Measurements from ENCODE around the gene CFAP161.

DNA sequence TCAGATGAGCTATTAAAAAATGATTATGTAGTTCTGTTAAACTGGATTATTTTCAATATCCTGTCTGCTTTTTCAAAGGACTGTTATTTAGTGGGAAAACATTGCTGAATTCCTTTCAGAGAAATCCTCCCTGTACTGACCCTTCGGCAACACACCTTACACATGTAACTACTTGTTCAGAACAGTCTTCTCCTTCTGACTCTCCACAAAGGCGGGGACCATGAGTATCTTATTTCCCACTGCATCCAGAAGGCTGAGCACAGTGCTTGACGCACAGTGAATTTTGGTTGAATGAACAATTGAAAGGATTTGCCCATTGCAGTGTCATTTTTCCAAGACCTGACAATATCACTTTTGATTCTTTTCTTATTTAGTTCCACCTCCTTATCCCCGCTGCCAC is 23.1 kb upstream of the CFAP161 start:
- TF ChIP-seq, protein P1, sequence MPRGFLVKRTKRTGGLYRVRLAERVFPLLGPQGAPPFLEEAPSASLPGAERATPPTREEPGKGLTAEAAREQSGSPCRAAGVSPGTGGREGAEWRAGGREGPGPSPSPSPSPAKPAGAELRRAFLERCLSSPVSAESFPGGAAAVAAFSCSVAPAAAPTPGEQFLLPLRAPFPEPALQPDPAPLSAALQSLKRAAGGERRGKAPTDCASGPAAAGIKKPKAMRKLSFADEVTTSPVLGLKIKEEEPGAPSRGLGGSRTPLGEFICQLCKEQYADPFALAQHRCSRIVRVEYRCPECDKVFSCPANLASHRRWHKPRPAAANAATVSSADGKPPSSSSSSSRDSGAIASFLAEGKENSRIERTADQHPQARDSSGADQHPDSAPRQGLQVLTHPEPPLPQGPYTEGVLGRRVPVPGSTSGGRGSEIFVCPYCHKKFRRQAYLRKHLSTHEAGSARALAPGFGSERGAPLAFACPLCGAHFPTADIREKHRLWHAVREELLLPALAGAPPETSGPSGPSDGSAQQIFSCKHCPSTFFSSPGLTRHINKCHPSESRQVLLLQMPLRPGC (tag by site-specific recombination; IDR thresholded peaks at IDR 0.05) = no peak
- TF ChIP-seq ZNF121 (tag by site-specific recombination; IDR thresholded peaks at IDR 0.05) (no peak), ZNF184 (tag by site-specific recombination; IDR thresholded peaks at IDR 0.05) (no peak), ZNF350 (tag by site-specific recombination; IDR thresholded peaks at IDR 0.05) (no peak), BCL11A (tag by site-specific recombination; IDR thresholded peaks at IDR 0.05; ENCODE audit: low read depth) (no peak), ZNF423 (tag by site-specific recombination; IDR thresholded peaks at IDR 0.05) (no peak), HOXA7 (CRISPR knock-in tag; IDR thresholded peaks at IDR 0.05; ENCODE audit: borderline replicate concordance) (no peak)
- TF ChIP-seq, protein P2, sequence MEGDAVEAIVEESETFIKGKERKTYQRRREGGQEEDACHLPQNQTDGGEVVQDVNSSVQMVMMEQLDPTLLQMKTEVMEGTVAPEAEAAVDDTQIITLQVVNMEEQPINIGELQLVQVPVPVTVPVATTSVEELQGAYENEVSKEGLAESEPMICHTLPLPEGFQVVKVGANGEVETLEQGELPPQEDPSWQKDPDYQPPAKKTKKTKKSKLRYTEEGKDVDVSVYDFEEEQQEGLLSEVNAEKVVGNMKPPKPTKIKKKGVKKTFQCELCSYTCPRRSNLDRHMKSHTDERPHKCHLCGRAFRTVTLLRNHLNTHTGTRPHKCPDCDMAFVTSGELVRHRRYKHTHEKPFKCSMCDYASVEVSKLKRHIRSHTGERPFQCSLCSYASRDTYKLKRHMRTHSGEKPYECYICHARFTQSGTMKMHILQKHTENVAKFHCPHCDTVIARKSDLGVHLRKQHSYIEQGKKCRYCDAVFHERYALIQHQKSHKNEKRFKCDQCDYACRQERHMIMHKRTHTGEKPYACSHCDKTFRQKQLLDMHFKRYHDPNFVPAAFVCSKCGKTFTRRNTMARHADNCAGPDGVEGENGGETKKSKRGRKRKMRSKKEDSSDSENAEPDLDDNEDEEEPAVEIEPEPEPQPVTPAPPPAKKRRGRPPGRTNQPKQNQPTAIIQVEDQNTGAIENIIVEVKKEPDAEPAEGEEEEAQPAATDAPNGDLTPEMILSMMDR (tag by site-specific recombination; IDR thresholded peaks at IDR 0.05) = no peak

Measured in HEK293 (cell line).